IPS-18c (cell line): ENCODE results near the gene DCUN1D2.

Source experiments
- H3K4me3 ChIP-seq: 2 replicates; pipeline ENCODE4 v1.7.0; 2013; ENCODE audit warnings: low read depth, mild to moderate bottlenecking, low read length, moderate library complexity; ENCODE audit not compliant: insufficient read depth
- H3K9me3 ChIP-seq: one replicate; pipeline ENCODE4 v1.6.1; 2013; ENCODE audit warnings: mild to moderate bottlenecking, low read length, moderate library complexity; ENCODE audit not compliant: control insufficient read depth, insufficient read depth

DCUN1D2 gene

GRCh38 chr13:113500530-113501265 is 10.2 kb upstream of the DCUN1D2 start:
- no peak overlapping the region for H3K4me3 ChIP-seq

DNA sequence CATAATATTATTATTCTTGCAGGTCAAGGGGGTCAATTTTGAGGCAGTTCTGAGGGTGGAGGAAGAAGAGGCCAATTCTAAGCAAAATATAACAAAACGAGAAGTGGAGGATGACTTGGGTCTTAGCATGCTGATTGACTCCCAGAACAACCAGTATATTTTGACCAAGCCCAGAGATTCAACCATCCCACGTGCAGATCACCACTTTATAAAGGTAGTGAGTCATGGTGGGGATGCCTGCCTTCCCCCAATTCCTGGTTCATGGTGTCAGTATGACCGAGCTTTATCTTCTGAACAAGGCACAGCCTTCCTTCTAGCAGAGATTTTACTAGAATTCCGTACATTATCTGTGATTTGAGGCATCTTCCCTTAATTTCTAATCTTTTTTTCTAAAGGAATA is 9.4 kb upstream of the DCUN1D2 start:
- Histone ChIP-seq H3K9me3 (no peaks in the 10 kb centered on the region), H3K4me3 (no peak overlapping the region)

More at GRCh38 chr13:113500530-113501265, 10.2 kb upstream of the DCUN1D2 start:
- H3K9me3 ChIP-seq: no peaks in the 10 kb centered on the region

DNA sequence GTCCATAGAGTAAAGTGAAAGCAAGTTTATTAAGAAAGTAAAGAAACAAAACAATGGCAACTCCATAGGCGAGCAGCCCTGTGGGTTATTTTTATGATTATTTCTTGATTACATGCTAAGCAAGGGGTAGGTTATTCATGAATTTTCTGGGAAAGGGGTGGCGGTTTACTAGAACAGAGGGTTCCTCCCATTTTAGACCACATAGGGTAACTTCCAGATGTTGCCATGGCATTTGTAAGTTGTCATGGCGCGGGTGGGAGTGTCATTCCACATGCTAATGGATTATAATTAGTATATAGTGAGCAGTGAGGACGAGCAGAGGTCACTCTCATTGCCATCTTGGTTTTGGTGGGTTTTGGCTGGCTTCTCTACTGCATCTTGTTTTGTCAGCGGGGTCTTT is 8.4 kb upstream of the DCUN1D2 start:
- Histone ChIP-seq H3K9me3 (no peaks in the 10 kb centered on the region), H3K4me3 (no peak overlapping the region)

DNA sequence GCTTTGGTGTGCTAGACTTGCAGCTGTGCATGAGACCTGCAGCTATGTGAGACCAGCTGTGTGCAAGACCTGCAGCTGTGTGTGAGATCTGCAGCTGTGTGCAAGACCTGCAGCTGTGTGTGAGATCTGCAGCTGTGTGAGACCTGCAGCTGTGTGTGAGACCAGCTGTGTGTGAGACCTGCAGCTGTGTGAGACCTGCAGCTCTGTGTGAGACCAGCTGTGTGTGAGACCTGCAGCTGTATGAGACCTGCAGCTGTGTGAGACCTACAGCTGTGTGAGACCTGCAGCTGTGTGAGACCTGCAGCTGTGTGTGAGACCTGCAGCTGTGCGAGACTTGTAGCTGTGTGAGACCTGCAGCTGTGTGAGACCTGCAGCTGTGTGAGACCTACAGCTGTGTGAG is 6.7 kb upstream of the DCUN1D2 start:
- H3K9me3 ChIP-seq: no peaks in the 10 kb centered on the region
- H3K4me3 ChIP-seq: no peak overlapping the region

GRCh38 chr13:113495494-113496210 is 5.1 kb upstream of the DCUN1D2 start:
- H3K9me3 ChIP-seq: no peaks in the 10 kb centered on the region
- H3K4me3 ChIP-seq: peak overlapping the region; percentile 32

DNA sequence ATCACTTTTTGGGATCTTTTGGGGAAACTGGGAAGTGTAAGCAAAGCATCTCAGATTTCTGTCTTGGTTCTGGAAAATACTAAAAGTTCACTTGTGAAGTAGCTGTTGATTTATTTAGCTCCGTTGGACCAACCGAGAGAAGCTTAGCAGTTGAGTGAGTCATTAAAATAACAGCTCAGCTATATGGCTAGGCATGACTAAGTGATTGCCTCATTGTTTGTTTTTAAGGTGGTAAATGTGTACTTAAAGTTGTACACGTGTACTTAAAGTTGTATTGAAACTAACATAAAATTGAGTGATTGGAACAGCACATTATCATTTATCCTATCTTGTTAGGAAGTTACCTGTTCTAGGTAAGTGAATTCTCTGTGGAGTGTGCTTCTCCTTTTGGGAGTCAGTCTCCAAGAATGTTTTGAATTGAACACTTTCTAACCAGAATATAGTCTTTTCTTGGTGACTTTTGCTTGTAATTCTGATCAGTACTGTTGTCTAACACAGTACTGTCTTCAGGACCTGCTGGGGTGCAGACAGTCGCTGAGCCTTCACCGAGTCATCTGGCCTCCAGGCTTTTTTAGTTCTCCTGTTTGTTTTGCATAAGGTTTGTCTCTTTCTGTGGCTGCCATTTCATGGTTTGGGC is 2.9 kb upstream of the DCUN1D2 start:
- Histone ChIP-seq H3K4me3 (no peak overlapping the region), H3K9me3 (no peaks in the 10 kb centered on the region)

DNA sequence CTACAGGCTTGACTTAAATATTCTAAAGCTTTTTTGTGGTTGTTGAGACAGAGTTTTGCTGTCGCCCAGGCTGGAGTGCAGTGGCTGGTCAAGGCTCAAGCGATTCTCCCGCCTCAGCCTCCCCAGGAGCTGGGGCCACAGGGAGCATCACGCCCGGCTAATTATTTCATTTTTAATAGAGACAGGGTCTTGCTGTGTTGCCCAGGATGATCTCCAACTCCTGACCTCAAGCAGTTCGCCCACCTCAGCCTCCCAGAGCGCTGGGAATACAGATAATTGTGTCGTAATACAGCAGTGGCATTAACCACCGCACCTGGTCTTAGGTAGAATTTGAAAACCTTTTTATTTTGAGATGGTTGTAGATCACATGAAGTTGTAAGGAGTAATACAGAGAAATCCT is 1.5 kb upstream of the DCUN1D2 start:
- no peaks in the 10 kb centered on the region for H3K9me3 ChIP-seq
- H3K4me3 ChIP-seq: peak overlapping the region; percentile 57; the same call in 1 of the 2 replicates

- H3K4me3 ChIP-seq: peak overlapping the region; percentile 57
- H3K9me3 ChIP-seq: no peaks in the 10 kb centered on the region
Measured at GRCh38 chr13:113491418-113491883, 940 bp upstream of the DCUN1D2 start.

GRCh38 chr13:113489549-113490495 is 689 bp downstream of the DCUN1D2 start:
- H3K4me3 ChIP-seq: peak overlapping the region; percentile 57
- H3K9me3 ChIP-seq: no peaks in the 10 kb centered on the region

DNA sequence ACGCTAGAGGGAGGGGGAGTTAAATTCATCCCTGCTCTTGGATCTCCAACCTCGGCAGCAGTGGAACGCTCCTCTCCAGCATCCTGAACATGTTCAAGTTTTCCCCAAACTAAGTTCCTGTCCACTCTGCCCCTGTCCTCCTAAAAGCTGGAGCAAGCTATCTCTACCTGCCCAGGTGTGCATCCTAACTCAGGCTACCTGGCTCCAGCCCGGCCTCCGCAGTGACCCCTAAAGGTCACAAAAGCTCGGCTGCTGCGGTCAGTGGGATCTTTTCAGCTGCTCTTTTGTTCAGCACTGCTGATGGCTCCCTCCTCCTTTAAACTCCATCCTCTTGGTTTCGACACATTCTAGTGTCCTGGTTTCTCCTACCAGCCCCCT is 1.4 kb downstream of the DCUN1D2 start:
- Histone ChIP-seq H3K9me3 (no peaks in the 10 kb centered on the region), H3K4me3 (peak overlapping the region; percentile 57)

DNA sequence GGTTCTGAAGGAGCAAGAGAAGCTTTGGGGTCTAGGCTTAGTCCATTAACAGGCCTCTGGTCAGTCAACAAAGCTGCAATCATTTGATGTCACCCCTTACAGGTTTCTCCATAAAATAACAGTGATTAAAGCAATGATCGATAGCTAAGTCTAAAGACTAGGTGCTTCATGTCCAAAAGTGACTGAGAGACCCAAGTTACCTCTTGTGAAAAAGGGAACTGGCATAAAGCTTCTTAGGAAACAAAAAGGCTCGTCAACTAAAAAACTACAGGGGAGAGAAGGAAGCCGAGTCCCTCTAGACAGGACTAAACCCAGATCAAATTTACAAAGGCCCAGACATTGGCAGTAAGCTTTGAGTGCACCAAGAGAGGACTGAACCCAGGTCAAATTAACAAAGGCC is 2.2 kb downstream of the DCUN1D2 start:
- no peaks in the 10 kb centered on the region for H3K9me3 ChIP-seq
- no peak overlapping the region; the same call in 1 of the 2 replicates for H3K4me3 ChIP-seq

GRCh38 chr13:113486698-113487097 is 3.8 kb downstream of the DCUN1D2 start:
- H3K4me3 ChIP-seq: no peak overlapping the region

GRCh38 chr13:113485545-113485944 is 5.0 kb downstream of the DCUN1D2 start:
- H3K4me3 ChIP-seq: no peak overlapping the region
- no peaks in the 10 kb centered on the region for H3K9me3 ChIP-seq

More at GRCh38 chr13:113486698-113487097, 3.8 kb downstream of the DCUN1D2 start:
- H3K9me3 ChIP-seq: no peaks in the 10 kb centered on the region

DNA sequence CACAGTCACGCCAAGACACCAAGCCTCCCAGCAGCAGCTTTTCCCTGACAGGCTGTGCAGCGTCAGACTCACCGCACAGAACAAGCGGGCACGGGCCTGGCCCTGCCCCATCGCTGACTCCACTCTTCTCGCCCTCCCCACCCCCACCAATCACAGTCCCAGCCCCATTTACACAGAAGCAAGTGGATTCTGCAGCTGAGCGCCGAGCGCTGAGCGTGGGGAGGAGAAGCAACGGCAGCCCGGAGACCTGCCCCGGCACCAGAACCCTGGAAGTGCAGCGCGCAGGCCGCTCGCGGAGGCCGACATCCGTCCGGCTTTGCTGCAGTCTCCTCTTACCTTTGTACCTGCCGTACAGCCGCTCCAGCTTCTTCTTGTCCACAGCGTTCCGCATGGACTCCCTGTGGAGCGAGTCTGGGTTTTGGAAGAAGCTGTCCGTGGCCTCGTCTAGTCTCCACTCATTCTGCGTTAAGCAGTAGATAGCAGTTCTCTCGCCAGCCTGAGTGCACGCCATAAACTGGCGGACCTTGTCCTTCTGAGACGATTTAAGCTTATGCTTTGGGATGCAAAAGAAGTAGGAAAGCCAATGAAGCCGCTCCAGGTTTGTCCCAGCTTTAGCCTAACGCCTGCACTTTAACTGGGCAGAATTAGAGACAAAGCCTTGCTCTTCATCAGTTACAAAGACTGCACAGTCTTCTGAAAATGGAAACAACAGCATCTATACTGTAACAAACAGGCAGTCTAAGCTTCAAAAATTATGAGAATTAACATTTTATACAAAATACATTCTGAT is 6.8 kb downstream of the DCUN1D2 start:
- Histone ChIP-seq H3K4me3 (no peak overlapping the region), H3K9me3 (no peaks in the 10 kb centered on the region)

- H3K4me3 ChIP-seq: no peak overlapping the region
- H3K9me3 ChIP-seq: no peaks in the 10 kb centered on the region
Measured at GRCh38 chr13:113483081-113483480, 7.4 kb downstream of the DCUN1D2 start.

- Histone ChIP-seq H3K4me3 (no peak overlapping the region), H3K9me3 (no peaks in the 10 kb centered on the region)
Measured at GRCh38 chr13:113479179-113479578, 11.3 kb downstream of the DCUN1D2 start.
